ENCODE data around the gene RBMS3. TPM values are rescaled to one million over a fixed set of nuclear protein-coding genes. Genes with fewer than 3 reads are reported as not detected.

The RBMS3 gene
- total and polyA plus RNA-seq, 2 experiments from 2014 or later: 3.2 to 7.4 TPM

DNA sequence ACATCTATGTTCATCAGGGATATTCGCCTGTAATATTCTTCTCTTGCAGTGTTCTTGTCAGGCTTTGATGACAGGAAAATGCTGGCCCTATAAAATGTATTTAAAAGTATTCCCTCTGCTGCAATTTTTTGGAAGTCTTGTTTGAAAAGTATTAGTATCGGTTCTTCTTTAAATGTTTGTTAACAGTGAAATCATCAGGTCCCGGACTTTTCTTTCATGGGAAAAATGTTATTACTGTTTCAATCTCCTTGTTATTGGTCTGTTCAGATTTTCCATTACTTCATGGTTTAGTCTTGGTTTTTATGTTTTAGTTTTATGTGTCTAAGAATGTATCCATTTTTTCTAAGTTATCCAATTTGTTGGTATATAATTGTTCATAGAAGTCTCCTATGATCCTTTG, 225.6 kb downstream of the RBMS3 start:
- Histone ChIP-seq H3K4me2 (no peak overlapping the region), H3F3A (replicated peaks; ENCODE audit: low read depth) (no peaks in the 10 kb centered on the region), H3K9me2 (ENCODE audit: insufficient read depth) (no peaks in the 10 kb centered on the region), H3K4me3 (no peak overlapping the region), H2AFZ (no peak overlapping the region), H3K4me1 (ENCODE audit: insufficient read depth) (no peaks in the 10 kb centered on the region), H3K79me2 (replicated peaks; ENCODE audit: insufficient read depth) (no peaks in the 10 kb centered on the region), H4K20me1 (replicated peaks; ENCODE audit: insufficient read depth) (no peaks in the 10 kb centered on the region), H3K36me3 (ENCODE audit: insufficient read depth) (no peaks in the 10 kb centered on the region), H3K27me3 (ENCODE audit: insufficient read depth) (no peaks in the 10 kb centered on the region), H3K27ac (ENCODE audit: low read depth) (no peak overlapping the region)
- Mint-ChIP-seq H3K4me3 (no peak overlapping the region), H3K27ac (no peak overlapping the region), H3K4me1 (no peaks in the 10 kb centered on the region), H3K9me3 (no peaks in the 10 kb centered on the region), H3K36me3 (ENCODE audit: low read depth) (no peaks in the 10 kb centered on the region), H3K27me3 (ENCODE audit: insufficient read depth, low read depth, poor library complexity) (peaks cover 1% of the 10 kb centered on the region)
- ATAC-seq (no peak), DNase-seq (ENCODE audit: low spot score) (no peak)
- TF ChIP-seq ZNF114 (CRISPR knock-in tag; IDR thresholded peaks at IDR 0.05) (no peak), EZH2phosphoT487 (IDR thresholded peaks at IDR 0.05; ENCODE audit: unreplicated experiment) (no peak), POLR2AphosphoS5 (IDR thresholded peaks at IDR 0.05; ENCODE audit: low read depth) (no peak), ZNF331 (CRISPR knock-in tag; IDR thresholded peaks at IDR 0.05; ENCODE audit: low read depth) (no peak), STAT1 (IDR thresholded peaks at IDR 0.05; ENCODE audit: unreplicated experiment) (no peak), EZH2 (IDR thresholded peaks at IDR 0.05; ENCODE audit: low read depth, unreplicated experiment) (no peak), JUNB (IDR thresholded peaks at IDR 0.05; ENCODE audit: unreplicated experiment) (no peak), NANOG (IDR thresholded peaks at IDR 0.05; ENCODE audit: borderline replicate concordance) (no peak)
- TF ChIP-seq, protein P1, sequence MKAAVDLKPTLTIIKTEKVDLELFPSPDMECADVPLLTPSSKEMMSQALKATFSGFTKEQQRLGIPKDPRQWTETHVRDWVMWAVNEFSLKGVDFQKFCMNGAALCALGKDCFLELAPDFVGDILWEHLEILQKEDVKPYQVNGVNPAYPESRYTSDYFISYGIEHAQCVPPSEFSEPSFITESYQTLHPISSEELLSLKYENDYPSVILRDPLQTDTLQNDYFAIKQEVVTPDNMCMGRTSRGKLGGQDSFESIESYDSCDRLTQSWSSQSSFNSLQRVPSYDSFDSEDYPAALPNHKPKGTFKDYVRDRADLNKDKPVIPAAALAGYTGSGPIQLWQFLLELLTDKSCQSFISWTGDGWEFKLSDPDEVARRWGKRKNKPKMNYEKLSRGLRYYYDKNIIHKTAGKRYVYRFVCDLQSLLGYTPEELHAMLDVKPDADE (IDR thresholded peaks at IDR 0.05): no peak
- TF ChIP-seq, protein P2, sequence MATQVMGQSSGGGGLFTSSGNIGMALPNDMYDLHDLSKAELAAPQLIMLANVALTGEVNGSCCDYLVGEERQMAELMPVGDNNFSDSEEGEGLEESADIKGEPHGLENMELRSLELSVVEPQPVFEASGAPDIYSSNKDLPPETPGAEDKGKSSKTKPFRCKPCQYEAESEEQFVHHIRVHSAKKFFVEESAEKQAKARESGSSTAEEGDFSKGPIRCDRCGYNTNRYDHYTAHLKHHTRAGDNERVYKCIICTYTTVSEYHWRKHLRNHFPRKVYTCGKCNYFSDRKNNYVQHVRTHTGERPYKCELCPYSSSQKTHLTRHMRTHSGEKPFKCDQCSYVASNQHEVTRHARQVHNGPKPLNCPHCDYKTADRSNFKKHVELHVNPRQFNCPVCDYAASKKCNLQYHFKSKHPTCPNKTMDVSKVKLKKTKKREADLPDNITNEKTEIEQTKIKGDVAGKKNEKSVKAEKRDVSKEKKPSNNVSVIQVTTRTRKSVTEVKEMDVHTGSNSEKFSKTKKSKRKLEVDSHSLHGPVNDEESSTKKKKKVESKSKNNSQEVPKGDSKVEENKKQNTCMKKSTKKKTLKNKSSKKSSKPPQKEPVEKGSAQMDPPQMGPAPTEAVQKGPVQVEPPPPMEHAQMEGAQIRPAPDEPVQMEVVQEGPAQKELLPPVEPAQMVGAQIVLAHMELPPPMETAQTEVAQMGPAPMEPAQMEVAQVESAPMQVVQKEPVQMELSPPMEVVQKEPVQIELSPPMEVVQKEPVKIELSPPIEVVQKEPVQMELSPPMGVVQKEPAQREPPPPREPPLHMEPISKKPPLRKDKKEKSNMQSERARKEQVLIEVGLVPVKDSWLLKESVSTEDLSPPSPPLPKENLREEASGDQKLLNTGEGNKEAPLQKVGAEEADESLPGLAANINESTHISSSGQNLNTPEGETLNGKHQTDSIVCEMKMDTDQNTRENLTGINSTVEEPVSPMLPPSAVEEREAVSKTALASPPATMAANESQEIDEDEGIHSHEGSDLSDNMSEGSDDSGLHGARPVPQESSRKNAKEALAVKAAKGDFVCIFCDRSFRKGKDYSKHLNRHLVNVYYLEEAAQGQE (IDR thresholded peaks at IDR 0.05; ENCODE audit: unreplicated experiment): no peak
- TF ChIP-seq, protein P3, sequence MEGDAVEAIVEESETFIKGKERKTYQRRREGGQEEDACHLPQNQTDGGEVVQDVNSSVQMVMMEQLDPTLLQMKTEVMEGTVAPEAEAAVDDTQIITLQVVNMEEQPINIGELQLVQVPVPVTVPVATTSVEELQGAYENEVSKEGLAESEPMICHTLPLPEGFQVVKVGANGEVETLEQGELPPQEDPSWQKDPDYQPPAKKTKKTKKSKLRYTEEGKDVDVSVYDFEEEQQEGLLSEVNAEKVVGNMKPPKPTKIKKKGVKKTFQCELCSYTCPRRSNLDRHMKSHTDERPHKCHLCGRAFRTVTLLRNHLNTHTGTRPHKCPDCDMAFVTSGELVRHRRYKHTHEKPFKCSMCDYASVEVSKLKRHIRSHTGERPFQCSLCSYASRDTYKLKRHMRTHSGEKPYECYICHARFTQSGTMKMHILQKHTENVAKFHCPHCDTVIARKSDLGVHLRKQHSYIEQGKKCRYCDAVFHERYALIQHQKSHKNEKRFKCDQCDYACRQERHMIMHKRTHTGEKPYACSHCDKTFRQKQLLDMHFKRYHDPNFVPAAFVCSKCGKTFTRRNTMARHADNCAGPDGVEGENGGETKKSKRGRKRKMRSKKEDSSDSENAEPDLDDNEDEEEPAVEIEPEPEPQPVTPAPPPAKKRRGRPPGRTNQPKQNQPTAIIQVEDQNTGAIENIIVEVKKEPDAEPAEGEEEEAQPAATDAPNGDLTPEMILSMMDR (conservative IDR thresholded peaks at IDR 0.05; ENCODE audit: low read depth in 2 of 2): no peak
- TF ChIP-seq, protein P4, sequence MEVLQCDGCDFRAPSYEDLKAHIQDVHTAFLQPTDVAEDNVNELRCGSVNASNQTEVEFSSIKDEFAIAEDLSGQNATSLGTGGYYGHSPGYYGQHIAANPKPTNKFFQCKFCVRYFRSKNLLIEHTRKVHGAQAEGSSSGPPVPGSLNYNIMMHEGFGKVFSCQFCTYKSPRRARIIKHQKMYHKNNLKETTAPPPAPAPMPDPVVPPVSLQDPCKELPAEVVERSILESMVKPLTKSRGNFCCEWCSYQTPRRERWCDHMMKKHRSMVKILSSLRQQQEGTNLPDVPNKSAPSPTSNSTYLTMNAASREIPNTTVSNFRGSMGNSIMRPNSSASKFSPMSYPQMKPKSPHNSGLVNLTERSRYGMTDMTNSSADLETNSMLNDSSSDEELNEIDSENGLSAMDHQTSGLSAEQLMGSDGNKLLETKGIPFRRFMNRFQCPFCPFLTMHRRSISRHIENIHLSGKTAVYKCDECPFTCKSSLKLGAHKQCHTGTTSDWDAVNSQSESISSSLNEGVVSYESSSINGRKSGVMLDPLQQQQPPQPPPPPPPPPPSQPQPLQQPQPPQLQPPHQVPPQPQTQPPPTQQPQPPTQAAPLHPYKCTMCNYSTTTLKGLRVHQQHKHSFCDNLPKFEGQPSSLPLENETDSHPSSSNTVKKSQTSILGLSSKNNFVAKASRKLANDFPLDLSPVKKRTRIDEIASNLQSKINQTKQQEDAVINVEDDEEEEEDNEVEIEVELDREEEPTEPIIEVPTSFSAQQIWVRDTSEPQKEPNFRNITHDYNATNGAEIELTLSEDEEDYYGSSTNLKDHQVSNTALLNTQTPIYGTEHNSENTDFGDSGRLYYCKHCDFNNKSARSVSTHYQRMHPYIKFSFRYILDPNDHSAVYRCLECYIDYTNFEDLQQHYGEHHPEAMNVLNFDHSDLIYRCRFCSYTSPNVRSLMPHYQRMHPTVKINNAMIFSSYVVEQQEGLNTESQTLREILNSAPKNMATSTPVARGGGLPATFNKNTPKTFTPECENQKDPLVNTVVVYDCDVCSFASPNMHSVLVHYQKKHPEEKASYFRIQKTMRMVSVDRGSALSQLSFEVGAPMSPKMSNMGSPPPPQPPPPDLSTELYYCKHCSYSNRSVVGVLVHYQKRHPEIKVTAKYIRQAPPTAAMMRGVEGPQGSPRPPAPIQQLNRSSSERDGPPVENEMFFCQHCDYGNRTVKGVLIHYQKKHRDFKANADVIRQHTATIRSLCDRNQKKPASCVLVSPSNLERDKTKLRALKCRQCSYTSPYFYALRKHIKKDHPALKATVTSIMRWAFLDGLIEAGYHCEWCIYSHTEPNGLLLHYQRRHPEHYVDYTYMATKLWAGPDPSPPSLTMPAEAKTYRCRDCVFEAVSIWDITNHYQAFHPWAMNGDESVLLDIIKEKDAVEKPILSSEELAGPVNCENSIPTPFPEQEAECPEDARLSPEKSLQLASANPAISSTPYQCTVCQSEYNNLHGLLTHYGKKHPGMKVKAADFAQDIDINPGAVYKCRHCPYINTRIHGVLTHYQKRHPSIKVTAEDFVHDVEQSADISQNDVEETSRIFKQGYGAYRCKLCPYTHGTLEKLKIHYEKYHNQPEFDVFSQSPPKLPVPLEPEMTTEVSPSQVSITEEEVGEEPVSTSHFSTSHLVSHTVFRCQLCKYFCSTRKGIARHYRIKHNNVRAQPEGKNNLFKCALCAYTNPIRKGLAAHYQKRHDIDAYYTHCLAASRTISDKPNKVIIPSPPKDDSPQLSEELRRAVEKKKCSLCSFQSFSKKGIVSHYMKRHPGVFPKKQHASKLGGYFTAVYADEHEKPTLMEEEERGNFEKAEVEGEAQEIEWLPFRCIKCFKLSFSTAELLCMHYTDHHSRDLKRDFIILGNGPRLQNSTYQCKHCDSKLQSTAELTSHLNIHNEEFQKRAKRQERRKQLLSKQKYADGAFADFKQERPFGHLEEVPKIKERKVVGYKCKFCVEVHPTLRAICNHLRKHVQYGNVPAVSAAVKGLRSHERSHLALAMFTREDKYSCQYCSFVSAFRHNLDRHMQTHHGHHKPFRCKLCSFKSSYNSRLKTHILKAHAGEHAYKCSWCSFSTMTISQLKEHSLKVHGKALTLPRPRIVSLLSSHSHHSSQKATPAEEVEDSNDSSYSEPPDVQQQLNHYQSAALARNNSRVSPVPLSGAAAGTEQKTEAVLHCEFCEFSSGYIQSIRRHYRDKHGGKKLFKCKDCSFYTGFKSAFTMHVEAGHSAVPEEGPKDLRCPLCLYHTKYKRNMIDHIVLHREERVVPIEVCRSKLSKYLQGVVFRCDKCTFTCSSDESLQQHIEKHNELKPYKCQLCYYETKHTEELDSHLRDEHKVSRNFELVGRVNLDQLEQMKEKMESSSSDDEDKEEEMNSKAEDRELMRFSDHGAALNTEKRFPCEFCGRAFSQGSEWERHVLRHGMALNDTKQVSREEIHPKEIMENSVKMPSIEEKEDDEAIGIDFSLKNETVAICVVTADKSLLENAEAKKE (CRISPR knock-in tag; IDR thresholded peaks at IDR 0.05): no peak
